Measurements from ENCODE around the gene INPP4B.
"Not testable (repeated sequence)": the region's sequence is repeated elsewhere in the genome, so short reads cannot be mapped to it uniquely, and the experiment has no call there.

The INPP4B gene

DNA sequence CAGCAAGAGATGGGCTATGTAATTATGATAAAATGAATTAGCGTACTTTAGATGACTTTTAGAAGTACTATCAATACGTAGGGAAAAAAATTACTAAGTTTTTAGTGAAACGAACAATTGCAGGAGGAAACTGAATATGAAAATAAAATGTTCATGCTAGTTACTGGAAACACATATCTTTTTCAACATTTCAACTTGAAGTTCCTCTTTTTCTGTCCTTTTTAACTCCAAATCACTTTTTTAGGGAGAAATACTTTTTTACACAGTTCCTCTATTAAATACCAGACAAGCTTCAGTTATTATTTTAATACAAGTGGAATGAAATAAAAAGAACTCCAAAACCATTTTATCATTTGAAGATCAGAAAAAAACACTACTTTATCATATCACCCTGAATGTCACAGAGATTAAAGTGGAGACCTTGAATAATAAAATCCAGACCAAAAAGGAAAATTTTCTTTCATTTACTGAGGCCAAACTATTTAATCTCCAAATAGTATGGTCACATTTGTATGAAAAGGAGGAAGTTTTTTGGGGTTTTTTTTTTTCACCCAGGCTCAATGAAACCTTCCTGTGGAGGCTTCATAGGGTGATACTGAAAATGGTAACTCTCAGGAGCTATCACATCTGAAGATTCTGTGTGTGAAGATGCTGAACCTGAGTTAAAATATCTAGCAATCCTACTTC lies 306.2 kb downstream of the INPP4B start:
- DNase-seq (ENCODE audit: low spot score) = no peak

GRCh38 chr4:142535009-142535408 lies 311.1 kb downstream of the INPP4B start:
- DNase-seq (ENCODE audit: low spot score) = peak; percentile 38

DNA sequence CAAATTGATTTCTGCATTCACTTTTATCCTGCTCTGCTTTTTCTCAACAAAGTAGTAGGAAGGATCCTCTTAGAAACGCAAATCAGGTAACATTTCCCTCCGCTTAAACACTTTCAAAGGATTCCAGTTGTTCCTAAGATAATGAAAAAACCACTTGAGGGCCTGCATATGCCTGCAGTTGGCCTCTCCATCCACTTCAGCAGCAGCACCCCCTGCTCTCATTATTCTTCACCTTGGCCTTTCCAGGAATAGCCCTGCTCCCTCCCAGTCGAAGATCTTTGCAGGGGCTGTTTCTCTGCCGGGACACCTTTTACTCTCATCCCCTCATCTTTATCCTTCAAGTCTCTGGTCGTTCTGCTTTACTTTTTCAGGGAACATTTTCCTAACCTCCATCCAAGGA lies 314.0 kb downstream of the INPP4B start:
- no peak for DNase-seq (ENCODE audit: low spot score)

DNA sequence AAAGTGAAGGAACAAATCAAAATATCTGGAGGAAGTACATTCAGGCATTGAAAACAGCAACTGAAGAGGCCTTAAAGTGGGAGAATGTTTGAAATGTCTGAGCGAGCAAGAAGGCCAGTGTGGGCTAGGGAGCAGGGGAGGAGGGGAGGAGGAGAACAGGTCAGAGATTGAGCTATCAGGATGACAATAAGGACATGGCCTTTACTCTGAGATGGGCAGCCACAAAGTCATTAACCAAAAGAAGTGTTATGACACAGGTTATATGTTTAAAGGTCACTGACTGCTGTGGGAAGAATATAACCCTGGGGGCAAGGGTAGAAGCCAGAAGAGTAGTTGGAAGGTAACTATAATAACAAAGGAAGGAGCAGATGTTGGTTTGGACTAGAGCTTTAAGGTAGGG lies 315.4 kb downstream of the INPP4B start:
- DNase-seq (ENCODE audit: low spot score) = no peak

DNA sequence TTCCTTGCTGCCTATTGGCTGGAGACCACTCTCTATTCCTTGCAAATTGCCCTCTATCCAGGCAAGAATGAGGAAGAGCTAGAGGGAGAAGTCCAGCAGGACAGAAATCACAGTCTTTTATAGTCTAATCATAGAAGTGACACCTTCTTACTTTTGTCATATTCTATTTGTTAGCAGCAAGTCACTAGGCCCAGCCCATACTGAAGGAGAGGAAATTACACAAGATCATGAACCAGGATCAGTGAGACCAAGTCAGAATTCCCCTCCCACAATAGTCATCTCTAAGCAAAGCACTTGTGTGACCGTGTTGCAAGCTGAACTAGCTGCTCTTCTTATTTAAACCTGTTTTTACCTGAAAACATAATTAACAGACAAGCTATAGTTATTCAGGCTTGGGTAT lies 317.7 kb downstream of the INPP4B start:
- no peak for DNase-seq (ENCODE audit: low spot score)

- DNase-seq (ENCODE audit: low spot score) = no peak
Measured at GRCh38 chr4:142523111-142523510, 323.0 kb downstream of the INPP4B start.

- DNase-seq (ENCODE audit: low spot score) = no peak
Measured at GRCh38 chr4:142519342-142519741, 326.8 kb downstream of the INPP4B start.

GRCh38 chr4:142516686-142517526 lies 329.2 kb downstream of the INPP4B start:
- DNase-seq (ENCODE audit: low spot score) = no peak

- DNase-seq (ENCODE audit: low spot score) = no peak
Measured at GRCh38 chr4:142512161-142512560, 333.9 kb downstream of the INPP4B start.

- no peak for DNase-seq (ENCODE audit: low spot score)
Measured at GRCh38 chr4:142509881-142510280, 336.2 kb downstream of the INPP4B start.

DNA sequence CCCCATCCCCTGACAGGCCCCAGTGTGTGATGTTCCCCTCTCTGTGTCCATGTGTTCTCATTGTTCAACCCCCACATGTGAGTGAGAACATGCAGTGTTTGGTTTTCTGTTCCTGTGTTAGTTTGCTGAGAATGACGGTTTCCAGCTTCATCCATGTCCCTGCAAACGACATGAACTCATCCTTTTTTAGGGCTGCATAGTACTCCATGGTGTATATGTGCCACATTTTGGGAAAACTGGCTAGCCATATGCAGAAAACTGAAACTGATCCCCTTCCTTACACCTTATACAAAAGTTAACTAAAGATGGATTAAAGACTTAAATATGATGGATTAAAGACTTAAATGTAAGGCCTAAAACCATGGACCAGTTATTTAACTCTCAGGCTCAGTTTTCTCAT lies 336.7 kb downstream of the INPP4B start:
- not testable (repeated sequence) for DNase-seq (ENCODE audit: low spot score)

GRCh38 chr4:142500966-142501365 lies 345.1 kb downstream of the INPP4B start:
- DNase-seq (ENCODE audit: low spot score) = no peak

DNA sequence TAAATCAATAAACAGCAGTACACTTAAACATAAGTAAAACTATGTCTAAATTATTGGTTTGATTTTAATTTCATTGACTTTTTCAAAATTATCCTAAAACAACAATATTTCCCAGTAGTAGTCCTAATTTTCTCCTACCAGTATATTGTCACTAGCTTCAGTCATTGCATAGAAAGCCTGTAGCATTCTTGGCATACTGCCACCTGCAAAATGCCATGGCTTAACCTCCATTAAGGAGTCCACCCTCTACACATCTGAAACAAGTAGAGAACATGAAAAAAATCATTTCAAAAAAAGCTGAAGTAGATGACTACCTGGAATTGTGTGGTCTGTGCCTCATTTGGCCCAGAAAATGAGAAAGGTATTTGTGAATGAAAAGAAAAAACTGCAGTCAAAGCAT lies 348.5 kb downstream of the INPP4B start:
- no peak for DNase-seq (ENCODE audit: low spot score)

DNA sequence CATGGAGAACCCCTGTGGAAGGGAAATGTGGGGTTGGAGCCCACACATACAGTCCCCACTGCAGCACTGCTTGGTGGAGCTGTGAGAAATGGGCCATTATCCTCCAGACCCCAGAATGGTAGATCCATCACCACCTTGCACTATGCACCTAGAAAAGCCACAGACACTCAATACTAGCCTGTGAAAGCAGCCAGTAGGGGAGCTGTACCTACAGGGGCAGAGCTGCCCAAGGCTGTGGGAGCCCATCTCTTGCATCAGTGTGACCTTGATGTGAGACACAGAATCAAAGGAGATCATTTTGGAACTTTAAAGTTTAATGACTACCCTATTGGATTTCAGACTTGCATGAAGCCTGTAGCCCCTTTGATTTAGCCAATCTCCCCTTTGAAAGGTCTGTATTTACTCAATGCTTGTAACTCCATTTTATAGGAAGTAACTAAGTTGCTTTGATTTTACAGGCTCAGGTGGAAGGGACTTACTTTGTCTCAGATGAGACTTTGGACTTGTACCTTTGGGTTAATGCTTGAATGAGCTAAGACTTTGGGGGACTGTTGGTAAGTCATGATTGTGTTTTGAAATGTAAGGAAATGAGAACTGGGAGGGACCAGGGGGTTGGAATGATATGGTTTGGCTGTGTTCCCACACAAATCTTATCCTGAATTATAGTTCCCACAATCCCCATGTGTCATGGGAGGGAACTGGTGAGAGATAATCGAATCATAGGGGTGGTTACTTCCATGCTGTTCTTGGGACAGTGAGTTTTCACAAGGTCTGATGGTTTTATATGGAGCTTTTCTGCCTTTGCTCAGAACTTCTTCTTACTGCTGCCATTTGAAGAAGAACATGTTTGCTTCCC lies 352.6 kb downstream of the INPP4B start:
- DNase-seq (ENCODE audit: low spot score) = no peak

GRCh38 chr4:142485452-142485851 lies 360.6 kb downstream of the INPP4B start:
- DNase-seq (ENCODE audit: low spot score) = no peak

DNA sequence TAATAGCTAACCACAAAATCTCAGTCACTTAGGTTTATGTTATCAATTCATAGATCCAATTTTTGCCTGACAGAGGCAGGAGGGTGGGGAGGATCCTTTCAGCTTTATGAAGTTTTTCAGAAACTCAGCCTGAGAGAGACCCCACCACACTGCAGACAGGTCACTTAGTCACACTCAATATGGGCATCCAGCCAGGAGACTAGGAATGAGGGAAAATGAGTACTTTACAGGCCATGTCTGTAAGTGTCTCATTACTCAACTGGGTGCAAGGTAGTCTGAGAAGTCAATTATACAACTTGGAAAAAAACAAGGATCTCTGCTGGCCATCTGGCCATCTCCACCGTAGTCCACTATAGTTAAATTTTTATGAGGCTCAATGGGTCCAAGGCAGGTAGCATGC lies 365.9 kb downstream of the INPP4B start:
- DNase-seq (ENCODE audit: low spot score) = no peak

DNA sequence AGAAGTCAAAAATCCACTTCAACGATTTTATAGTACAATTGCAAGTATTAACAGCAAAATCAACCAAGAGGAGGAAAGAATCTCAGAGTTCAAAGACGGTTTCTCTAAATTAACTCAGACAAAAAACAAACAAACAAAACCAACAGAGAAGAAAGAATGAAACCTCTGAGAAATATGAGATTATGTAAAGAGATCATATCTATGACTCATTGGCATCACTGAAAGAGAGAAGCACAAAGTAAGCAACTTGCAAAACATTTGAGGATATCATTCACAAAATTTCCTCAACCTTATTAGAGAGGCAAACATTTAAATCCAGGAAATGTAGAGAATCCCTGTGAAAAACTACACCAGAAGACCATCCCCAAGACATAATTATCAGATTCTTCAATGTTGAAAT lies 370.4 kb downstream of the INPP4B start:
- no peak for DNase-seq (ENCODE audit: low spot score)

- DNase-seq (ENCODE audit: low spot score) = no peak
Measured at GRCh38 chr4:142474398-142475087, 371.6 kb downstream of the INPP4B start.

DNA sequence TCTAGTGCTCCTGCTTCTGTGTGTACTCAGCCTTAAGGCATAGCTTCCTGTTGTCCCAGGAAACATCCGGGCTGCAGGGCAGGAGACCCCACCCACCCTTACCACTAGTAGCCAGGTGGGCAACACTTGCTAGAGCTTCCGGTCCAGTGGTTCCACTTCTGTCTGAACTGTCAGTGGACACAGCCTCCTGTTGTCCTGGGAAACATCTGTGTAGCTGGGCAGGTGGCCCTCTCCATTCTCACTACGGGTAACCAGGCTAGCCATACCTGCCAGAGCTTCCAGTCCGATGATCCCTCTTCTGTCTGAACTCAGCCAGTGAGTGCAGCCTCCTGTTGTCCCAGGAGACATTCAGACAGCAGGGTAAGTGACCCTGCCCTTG lies 372.2 kb downstream of the INPP4B start:
- no peak for DNase-seq (ENCODE audit: low spot score)

- DNase-seq (ENCODE audit: low spot score) = peak; percentile 17
Measured at GRCh38 chr4:142473218-142473959, 372.7 kb downstream of the INPP4B start.

GRCh38 chr4:142467088-142467487 lies 379.0 kb downstream of the INPP4B start:
- no peak for DNase-seq (ENCODE audit: low spot score)

Data from kidney capillary endothelial cell (primary cell).